T1000 (cell line): ENCODE data around the gene KCTD14.
"Not testable (repeated sequence)": the region's sequence is repeated elsewhere in the genome, so short reads cannot be mapped to it uniquely, and the experiment has no call there.

Experiments
- DNase-seq: peaks from one replicate; lab custom pipeline; 2025; ENCODE audit warnings: mixed read lengths; lab: John Stamatoyannopoulos, UW

KCTD14 gene

DNA sequence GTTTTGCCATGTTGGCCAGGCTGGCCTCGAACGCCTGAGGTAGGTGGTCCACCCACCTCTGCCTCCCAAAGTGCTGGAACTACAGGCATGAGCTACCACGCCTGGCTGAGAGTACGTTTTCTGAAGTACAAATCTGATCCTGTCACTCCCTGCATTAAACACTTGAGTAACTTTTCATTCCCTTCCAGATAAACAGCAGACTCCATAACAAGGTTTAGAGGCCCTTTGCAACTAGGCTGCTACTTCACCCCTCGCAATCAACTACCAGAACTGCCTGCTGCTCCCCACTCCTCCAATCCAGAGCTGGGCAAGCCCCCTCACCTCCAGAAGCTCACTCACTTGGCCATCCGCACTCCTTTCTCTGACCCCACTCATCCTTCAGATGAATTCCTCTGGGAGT, 1.5 kb downstream of the KCTD14 start:
- no peak for DNase-seq

DNA sequence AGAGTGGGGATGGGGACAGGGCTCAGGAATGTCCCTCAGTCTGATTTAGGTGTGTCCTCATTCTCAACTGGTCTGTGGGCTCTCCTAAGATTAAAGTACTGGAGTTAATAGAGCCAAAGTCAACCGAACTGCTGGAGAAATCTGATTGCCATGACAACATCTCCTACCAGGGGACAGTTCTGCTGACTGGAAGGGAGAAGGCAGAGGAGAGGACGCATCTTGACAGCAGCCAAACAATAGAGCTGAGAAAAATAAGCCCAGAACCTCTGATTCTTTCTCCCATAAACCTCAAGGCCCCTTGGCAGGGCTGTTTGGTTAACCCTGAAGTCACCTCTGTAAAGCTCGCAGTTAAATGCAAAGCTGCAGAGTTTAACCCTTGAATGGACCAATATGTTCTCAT, 2.8 kb downstream of the KCTD14 start:
- no peak for DNase-seq

DNA sequence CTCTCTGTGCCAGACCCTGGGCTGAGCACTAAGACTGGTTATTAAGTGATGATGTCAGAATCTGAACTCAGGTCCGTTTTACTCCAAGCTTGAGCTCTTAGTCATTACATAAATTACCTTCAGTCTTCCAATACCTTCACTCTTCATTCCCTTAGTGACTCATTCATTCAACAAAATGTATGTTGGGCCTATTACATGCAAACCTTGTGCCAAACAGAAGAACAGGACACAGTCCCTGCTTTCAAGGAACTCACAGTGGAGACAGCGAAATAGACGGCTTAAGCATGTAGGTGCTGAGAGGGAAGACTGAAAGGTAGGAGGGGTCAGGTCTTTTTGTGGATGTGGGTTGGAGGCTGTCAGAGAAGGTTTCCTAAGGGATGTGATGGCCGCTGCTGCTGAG, 3.3 kb downstream of the KCTD14 start:
- no peak for DNase-seq

DNA sequence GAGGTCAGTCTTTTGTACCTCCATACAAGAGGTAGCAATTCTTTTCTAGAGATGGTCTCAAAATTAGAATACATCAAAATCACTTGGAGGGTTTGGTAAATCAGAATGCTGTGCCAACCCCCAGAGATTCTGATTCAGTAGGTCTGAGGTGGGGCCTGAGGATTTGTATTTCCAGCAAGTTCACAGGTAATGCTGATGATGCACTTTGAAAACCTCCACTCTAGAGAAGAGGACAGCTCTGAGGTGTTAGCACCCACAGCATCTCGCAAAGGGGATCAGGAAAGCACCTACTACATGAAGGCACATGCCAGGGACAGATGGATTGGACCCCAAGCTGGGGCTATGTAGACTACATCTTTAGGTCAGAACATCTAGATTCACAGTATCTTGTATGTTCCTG, 7.2 kb downstream of the KCTD14 start:
- no peak for DNase-seq

DNA sequence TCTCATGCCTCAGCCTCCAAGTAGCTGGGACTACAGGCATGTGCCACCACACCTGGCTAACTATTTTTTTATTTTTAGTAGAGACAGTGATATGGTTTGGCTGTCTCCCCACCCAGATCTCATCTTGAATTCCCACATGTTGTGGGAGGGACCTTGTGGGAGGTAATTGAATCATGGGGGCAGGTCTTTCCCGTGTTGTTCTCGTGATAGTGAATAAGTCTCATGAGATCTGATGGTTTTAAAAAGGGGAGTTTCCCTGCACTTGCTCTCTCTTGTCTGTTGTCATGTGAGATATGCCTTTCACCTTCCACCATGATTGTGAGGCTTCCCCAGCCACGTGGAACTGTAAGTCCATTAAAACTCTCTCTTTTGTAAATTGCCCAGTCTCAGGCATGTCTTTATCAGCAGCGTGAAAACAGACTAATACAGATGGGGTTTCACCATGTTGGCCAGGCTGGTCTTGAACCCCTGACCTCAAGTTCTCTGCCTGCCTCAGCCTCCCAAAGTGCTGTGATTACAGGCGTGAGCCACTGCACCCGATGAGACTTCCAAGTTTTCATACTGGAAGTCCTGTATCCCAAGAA, 8.0 kb downstream of the KCTD14 start:
- not testable (repeated sequence) for DNase-seq

DNA sequence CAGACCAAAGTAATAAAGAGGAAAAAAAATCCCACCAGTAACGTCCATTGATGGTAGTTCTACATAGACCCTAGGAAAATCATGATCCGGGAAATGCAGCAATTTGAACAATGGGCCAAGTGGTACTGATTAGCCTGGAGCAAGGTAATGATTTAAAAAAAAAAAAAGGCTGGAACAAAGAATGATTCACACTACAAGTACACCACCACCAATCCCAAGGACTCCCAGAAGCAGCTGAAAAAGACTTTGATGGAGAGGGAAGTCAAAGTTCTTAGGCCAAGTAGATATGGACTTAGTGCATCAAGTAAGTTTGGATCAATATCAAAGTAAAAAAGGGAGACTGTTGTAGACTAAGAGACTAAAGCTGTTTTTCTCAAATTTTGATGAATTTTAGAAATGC, 11.8 kb downstream of the KCTD14 start:
- DNase-seq, result no peak

DNA sequence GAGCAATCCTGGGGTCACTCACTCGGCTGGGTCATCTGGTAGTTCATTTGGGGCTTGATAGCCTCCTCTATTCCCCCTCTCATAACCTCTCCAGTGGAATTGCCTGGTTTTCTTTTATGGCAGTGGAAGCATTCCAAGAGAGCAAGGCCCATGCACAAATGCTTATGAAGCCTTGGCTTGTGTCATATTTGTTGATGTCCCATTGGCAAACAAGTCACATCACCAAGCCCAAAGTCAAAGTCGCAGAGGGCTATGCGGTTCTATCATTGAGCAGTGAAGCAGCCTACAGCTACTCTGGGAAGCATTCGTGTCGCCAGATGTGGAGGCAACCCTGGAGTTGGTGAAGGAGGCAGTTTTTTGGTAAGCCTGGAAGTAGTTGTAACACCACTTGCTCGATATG, 12.3 kb downstream of the KCTD14 start:
- no peak for DNase-seq

DNA sequence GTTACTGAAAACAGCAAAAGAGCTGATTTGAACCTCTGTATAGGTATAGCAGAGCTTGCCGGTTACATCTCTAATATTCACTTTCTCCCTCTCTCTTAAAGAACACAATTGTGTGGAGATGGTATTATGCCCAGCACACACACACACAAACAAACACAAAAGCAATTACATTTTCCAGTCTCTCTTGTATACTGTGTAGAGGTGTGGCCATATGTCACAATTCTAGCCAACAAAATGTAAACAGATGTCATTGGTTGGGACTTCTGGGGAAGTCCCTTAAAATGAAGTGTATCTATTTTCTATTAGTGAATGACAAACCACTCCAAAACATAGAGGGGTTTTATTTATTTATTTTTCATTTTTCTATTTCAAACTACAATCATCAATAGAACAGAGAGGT, 12.8 kb downstream of the KCTD14 start:
- no peak for DNase-seq

DNA sequence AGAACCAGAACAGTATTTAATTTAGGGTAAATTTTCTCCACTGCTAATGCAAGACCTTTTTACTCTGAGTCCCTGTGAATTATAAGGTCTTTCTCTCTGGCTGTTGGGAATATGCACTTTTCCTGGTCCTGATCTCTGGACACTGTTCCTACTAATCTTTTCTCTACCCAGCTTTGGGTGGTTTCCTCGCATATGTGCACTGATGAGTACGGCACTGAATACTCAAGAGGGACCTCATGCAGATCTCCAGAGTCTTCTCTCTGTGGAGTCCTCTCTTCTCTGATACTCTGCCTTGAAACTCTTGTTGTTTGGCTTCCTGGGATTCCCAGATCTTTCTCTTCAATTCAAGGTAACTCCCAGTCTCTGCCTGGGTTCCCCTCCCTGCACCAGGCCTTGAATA, 14.0 kb downstream of the KCTD14 start:
- DNase-seq, result no peak

DNA sequence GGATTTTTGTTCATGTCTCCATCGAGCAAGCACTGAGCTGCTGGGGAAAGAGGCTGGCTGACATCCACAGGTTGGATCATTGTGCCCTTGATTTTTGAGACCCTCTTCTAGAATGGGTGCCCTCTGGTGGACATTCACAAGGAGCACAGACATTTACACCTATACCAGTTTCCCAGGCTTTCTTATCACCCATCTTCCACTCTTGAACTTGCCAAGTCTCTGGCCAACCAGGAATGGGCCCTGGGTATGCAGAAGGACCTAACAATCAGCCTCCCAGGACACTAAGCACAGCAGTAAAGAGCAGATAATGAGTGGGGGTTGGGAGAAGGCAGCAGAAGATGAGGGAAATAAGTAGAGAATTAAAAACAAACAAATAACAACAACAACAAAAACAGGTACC, 22.9 kb downstream of the KCTD14 start:
- no peak for DNase-seq

DNA sequence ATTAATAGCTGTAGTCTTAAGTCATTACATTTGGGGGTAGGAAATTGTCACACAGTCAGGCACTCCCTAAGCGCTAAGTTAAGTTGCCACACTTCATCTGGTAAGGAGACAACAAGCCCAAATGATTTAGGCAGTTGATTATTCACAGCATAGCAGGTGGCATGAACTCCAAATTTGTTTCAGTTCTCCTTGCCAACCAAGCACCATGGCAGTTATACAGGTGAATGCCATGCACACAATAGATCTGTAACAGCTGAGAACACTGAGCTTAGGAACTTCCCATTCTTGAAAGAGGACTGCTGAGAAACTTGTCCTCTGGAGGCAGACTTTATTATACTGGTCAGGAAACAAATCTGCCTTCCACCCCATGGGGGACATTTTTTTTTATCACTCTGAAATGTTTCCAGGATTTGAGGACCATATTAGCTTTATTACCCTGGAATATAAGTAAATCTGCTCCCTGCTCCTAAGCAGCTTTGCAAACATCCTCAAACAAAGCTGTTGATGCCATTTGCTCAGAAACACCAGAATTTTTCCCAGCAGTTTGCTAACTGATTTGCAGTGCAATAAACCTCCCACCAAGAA, 23.5 kb downstream of the KCTD14 start:
- DNase-seq, result no peak

DNA sequence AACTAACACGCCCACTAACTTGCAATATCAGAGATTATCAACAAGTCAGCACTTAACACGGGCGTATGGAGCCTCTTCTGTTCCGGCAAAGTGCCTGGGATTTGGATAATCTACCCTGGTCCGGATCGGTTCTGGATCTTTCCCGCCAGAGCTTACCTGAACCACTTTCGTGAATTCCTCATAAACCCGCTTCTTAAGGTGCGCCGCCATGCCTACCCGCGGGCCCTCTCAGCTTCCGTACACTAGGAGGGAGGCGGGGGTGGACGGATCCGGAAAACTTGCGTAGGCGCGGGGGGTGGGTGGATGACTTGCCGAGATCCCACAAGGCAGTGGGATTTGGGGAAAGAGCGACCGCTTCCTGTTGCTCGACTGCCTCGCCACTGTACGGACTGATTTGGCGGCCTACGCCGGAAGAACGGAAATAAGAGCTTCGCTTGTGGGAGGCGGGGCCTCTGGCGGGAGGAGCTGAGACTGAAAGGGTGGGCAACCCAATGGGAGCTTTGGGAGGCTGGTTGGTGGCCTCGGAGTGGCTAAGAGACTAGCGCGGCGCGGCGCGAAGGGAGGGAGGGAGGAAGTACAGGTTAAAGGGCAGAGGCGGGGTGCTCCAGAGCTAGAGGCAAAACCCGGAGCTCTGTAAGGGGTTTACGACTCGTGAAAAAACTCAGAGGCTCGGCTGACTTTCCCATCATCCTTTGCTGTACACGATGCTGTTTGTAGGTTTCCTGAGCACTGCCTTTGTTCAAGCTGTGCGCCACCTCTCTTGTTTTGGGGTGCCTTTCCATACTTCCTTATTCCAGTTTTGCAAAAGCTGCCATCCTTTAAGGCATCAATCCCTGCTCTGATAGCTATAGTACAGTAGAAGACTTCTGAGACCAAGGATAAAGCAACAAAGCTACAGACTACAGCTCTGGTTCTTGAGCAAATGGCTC, 28.4 kb downstream of the KCTD14 start, which contains the start of gene INTS4:
TSS of gene INTS4 (minus strand) at position 235 of the 929 bp plus-strand sequence. CDS start at position 210, 25 bp downstream.
- peak; percentile 98 for DNase-seq

DNA sequence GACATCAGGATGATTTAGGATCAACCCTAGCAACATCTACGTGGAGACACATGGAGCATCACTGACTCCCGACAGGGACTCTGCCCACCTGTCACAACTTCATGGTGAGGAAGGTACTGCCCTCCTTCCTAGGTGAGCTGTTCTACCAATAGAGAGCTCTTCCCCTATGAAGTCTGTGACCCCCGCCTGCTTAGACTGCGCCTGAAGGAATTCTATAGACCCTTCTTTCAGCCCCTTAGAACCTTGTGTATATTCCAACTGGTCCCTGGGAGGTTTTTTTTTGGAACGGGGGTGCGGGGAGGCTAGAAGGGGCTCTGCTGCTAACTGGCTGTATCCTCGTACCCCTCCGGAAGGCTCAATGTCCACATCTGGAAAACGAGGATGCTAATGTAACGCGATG, 29.2 kb downstream of the KCTD14 start:
- DNase-seq, result no peak

DNA sequence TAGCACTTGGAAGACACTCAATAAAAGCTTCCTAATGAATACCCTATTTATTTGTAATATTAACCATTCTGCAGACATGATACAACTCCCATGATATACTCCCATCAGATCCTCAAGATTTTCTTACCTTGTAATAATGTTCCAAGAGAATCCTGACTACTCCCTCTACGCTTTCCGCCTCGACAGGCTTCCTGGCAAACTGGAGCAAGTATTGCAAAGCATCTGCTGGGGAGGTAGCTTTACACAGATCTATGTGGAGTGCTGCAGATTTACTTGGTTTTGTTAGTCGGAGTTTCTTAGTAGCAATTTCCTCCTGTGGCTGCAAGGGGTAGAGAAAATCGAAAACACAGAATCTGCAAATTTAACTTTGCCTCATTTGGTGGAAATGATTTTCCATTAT, 32.1 kb downstream of the KCTD14 start:
- DNase-seq, result no peak

DNA sequence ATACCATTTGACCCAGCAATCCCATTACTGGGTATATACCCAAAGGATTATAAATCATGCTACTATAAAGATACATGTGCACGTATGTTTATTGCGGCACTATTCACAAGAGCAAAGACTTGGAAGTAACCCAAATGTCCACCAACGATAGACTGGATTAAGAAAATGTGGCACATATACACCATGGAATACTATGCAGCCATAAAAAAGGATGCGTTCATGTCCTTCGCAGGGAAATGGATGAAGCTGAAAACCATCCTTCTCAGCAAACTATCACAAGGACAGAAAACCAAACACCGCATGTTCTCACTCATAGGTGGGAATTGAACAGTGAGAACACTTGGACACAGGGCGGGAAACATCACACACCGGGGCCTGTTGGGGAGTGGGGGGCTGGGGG, 36.6 kb downstream of the KCTD14 start:
- not testable (repeated sequence) for DNase-seq

DNA sequence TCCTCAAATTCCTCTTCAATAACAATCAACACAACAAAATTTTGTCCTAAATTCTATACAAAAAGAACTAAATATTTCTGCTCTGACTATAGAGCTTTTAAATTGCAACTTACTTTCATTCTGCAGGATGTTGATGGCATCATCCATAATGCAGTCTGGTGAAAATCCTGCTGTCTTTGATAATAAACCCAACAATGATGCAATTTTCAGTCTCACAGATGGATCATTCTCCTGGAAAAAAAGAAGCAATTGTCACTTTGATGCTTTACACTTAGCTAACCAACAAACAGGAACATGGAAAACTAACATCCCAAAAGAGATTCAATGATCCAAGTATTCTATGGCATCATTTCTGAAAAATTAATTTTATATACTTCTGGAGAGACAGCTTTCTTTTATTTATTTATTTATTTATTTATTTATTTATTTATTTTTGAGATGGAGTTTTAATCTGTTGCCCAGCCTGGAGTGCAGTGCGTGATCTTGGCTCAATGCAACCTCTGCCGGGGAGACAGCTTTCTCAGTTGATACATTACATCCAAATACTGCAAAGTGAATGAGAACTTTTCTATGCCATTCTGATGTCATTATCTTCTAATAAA, 41.6 kb downstream of the KCTD14 start:
- no peak for DNase-seq

DNA sequence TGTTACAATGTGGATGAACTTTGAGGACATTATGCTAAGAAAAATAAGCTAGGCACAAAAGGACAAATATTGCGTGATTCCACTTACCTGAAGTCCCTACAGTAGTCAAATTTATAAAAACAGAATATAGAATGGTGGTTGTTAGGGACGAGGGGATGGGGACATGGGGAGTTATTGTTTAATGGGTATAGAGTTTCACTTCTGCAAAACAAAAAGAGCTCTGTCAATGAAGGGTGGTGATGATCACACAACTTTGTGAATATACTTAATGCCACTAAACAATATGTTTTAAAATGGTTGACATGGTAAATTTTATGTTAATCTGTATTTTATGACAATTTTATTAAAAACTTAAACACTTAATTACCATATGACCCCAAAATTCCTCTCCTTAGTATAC, 54.7 kb downstream of the KCTD14 start:
- DNase-seq, result no peak

DNA sequence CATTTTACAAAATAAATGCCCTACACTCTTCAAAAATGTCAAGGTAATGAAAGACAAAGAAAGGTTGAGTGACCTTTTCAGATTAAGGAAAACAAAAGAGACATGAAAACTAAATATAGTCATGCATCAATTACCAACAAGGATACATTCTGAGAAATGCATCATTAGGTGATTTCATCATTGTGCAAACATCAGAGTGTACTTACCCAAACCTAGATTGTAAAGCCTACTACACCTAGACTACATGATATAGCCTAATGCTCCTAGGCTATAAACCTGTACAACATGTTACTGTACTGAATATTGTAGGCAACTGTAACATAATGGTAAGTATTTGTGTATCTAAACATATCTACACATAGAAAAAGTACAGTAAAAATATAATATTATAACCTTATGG, 55.3 kb downstream of the KCTD14 start:
- DNase-seq, result no peak

DNA sequence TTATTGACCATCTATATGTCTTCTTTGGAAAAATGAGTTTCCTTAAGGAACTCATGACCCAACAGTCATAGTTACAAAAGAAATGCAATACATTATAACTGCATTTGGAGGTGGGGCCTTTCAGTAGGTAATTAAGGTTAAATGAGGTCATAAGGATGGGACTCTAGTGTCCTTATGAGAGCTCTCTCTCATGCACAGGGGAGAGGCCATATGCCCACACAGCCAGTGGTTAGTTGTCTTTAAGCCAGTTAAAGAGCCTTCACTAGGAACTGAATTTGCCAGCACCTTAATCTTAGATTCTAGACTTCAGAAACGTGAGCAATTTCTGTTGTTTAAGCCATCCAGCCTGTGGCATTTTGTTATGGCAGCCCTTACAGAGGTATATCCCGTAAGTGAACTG, 56.0 kb downstream of the KCTD14 start:
- DNase-seq, result no peak

DNA sequence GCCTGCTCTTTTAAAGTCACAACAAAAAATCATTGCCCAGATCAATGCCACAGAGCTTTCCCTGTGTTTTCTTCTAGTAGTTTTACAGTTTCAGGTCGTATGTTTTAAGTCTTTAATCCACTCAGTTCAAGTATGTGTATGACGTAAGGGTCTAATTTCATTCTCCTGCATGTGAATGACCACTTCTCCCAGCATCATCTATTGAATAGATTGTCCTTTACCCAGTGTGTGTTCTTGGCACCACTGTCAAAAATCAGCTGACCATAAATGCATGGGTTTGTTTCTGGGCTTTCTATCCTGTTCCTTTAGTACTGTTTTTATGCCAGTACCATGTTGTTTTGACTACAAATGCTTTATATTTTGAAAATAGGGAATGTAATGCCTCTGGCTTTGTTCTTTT, 56.7 kb downstream of the KCTD14 start:
- DNase-seq, result no peak
